Activated CD4-positive, alpha-beta T cell treated with anti-CD3 and anti-CD28 coated beads, Interleukin-2, Interleukin-4, amounts not matched to agents 100 ng/mL and 50 ng/mL, durations not matched to agents 16 hours and 8 hours (primary cell): Measurements from ENCODE around the gene ITGA2.
A peak's percentile ranks its signal among the peaks of the same experiment; 100 is the strongest.

Experiments
- DNase-seq: peaks from one replicate; pipeline ENCODE4 v3.0.0-alpha.2; 2020; ENCODE audit warnings: low spot score

Gene ITGA2

DNA sequence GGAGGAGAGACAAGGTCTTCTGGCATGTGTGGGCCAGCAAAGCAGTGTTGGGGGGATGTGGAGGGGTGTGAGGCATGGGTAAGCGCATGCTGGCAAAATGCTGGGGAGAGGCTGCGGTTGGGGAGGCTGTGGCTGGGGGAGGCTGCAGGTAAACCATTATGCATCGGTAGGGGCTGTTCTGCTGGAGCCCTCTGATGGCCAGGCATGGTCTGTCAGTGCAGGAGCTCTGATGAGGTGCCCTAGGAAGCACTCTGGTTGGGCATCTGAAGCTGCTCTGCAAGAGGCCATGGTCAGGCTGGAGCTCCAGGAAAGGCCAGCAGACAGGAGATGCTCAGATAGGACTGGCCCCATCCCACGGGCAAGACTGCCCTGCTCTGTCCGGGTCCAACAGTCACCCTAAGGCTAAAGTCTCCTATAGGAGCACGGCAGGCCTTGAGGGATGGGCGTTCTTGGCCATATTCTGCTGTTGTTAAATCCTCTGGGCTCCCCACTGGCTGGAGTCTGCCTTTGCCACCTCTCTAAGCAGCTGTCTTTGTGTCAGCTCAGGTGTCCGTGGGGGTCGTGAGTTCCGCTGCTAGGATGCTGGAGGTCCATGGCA, 28.7 kb downstream of the ITGA2 start:
- no peak for DNase-seq

DNA sequence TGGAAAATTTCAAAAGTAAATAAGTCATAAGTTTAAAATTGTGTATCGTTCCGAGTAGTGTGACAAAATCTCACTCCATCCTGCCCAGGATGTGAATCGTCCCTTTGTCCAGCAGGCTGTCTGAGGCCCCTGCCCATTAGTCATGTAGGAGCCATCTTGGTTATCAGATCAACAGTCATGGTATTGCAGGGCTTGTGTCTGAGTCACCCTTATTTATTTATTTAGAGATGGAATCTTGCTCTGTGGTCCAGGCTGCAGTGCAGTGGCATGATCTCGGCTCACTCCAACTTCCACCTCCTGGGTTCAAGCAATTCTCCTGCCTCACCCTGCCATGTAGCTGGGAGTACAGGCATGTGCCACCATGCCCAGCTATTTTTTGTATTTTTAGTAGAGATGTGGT, 30.2 kb downstream of the ITGA2 start:
- DNase-seq: no peak

DNA sequence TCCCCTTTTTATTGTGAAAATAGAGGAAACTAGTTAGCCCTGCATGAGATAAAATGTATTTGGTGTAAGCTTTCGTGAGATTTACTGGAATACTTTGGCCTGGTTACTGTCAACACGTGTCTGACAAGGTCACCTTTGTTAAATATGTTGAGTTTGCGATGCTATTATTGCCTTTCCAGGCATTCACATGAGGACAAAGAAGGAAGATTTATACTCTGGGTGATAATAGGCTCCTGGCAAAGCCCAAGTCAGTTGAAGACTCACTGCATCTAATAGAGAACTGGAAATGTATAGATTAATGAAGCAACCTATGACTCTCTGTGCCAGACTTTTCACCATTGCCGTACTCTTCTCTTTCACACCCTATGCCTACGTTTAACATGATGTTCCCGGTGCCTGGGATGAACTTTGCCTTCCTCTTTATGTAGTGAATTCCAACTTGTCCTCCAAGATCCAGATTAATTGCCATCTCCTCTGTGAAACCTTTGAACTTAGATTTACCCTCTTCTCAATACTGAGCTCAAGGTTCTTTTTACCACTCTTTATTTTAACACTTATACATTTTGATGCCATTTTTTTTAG, 33.9 kb downstream of the ITGA2 start:
- no peak for DNase-seq

DNA sequence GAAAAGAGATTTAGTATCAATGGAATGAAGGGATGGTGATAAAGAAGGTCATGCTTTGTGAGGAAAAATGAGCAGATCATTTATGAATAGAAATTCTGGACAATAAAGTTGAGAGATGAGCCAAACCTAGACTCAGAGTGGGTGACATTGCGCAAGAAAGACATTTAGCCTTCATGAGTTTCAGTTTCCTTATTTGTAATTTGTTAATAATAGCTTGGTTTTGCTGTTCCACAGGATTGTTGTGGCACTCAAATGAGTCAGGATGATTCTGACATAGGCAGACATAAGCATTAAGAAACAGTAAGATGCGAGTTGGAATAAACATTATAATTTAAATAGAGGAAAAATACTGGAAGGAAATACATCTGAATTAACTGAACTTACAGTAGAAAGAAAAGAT, 34.8 kb downstream of the ITGA2 start:
- peak; percentile 75 for DNase-seq

DNA sequence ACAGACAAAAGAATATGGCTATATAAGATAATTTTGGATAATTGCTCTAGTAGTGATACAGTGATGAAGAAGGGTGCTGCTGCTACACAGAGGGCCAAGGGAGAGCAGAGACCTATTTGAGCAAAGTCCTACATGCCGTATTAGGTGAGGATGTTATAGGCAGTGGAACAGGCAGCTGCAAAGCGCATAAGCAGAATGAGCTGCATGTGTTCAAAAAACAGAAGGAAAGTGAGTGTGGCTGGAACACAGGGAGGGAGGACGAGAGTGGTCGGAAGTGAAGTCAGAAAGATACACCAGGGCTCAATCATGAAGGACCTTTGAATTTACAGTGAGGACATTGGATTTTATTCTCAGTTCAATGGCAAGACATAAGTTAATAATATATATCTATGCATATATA, 35.4 kb downstream of the ITGA2 start:
- DNase-seq: no peak

DNA sequence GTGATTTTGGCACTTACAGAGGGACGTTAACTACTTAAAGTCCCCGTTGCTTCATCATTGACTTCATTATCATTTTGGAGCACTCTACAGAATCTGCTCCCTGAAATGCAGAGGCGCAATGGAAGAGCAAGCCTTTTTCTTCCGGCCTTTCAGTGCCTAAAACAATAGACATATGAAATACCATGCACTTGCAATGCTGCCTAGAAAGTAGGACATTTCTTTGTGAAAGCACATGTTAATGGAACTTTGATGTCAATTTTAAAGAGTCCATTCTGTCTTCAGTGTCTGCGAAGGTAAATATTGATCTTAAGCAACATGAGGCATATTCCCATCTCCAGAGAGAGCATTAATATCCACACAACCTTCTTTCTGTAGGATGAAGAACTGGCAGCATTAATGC, 36.3 kb downstream of the ITGA2 start:
- no peak for DNase-seq

DNA sequence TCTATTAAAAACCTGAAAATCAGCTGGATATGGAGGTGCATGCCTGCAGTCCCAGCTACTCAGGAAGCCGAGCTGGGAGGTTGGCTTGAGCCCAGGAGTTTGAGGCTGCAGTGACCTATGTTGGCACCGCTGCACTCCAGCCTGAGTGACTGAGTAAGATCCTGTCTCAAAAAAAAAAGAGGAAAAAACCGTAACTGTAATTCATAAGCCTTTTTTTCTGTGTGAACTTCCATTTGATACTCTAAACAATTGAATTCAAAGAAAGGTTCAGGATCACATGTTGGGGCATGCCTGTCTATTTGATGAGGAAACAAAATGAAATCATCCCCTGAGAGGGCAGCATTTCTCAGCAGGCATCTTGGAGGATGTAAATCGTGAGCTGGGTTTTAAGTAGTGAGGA, 38.8 kb downstream of the ITGA2 start:
- DNase-seq: no peak

DNA sequence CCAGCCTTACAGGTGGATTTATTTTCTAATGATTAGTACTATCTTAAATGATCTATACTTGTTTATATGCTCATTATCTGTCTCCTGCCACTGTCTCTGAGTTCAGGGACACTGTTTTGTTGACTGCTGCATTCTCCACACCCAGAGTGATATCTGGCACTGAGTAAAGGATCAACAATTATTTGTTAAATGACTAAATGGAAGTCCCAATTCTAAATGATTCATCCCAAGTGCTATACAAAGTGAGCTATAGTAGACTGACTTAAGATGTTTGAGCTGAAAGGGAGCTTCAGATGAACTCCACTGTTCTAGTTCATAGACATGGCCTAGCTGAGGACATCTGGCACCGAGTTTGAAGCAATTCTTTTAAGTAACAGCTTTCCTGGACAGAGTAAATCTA, 40.5 kb downstream of the ITGA2 start:
- DNase-seq: no peak

DNA sequence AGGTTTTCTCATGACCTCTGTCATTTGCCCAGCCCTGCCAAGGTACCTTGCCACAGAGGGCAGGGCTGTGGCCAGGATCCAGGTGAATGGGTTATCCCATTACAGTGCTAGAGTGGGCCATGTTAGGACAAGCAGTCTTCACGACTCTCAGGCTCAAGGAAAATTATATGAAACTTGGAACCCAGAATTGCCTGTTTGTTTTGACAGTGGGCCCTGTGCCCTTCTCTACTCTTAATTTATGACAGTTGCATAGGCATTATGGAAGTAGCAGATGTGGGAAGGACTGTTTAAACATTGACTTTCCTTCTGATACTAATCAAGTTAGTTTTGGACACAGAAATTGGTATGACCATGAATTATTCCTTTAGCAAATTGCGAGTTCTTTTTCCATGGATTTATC, 41.7 kb downstream of the ITGA2 start:
- DNase-seq: no peak

DNA sequence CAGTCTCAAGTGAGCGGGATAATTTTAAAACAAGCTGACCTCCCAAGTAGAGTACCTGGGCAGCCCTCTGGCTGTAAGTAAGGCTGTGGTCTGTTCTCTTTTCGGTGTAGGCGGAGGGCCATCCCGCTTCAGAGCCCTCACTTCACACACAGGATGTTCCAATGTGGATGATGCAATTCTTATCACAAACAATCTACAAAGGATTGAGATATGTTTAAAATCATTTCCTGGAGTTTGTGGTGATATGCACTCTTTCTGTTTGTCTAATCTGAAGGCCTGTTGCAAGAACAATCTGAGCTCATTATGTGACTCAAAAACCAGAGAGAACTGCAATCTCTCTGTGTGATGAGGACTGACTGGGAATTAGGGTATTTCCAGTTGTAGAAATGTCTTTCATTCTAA, 42.5 kb downstream of the ITGA2 start:
- DNase-seq: peak; percentile 82

DNA sequence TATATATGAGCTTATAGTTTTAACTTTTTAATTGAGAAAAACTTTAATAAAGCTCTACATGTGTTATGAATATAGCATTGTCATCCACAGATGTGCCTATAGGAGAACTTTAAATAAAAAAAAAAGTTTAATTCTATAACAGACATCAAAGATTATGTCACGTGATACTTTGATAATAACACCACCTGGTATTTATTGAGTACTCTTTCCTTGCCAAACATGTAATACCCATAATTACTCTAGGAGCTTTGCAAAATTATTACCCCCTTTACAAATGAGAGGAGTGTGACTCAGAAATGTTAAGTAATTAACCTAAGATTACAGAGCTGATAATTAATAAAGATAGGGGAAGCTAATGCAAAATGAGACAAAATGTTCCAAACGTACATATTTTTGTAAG, 43.0 kb downstream of the ITGA2 start:
- DNase-seq: no peak

DNA sequence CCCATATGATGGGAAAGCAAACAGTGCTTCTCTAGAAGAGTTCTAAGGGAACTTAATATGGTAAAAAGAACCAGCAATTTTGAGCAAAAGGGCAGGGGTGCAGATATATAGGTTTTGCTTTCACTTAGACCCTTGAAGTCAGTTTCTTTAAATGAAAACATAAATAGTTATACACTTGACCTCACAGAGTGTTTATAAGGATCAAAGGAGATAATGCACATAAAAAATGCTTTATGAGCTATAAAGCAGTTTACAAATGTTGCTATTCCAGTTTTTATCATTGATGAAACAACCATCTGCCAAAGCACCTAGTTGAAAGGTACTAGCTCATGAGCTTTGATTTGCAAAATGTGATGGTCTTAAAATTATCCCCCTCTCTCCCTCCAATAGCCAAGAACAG, 45.7 kb downstream of the ITGA2 start:
- no peak for DNase-seq

DNA sequence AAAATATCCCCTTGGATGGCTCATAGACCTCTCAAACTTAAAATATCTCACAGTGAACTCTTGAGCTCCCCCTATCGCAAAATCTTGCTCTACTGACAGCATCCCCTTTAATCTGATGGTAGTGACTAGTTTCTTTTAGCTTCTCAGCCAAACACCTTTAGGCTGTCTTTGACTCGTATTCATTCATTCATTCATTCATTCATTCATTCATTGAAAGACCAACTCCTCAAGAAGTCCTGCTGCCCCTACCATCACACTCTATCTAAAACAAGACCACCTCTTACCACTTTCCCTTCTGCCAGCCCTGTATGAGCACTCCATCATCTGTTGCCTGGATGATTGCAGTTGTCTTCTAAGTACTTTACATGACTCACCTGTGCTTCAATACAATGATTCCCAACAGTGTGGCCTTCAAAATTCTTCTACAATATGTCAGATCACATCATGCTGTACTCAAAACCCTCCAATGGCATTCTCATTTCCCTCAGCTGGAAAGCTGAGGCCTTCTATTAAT, 46.8 kb downstream of the ITGA2 start:
- peak; percentile 29 for DNase-seq

DNA sequence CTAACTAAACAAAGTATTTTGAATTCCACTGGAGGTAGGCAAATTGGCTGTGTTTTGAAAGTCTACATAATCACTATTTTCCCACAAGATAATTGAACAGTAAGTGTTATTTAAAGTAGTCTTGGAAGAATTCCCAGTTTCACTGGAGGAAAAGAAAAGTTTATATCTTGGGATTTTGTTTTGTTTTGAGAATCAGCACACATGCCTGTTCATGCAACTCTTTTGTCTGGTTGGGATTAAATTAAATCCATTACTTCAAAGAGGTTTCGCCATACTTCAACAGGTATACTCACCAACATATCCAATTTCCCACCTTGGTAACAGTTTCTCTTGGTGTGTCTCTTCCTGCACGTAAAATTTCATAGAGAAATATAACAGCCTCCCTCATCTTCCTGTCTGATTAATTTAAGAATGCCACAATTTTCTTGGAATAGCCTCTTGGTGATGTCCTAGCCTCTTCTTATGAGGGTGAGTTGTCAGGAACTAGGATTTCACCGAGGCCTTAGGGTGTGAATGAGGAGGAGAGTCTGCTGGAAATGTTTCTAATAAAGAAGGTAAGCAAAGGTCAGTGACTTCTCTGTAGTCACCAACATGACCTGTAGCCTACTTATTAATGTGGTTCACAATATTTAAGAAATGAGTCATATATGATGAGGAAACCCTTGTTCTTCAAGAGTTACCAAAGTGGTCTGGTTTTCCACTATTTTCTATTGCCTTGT, 48.1 kb downstream of the ITGA2 start:
- no peak for DNase-seq

DNA sequence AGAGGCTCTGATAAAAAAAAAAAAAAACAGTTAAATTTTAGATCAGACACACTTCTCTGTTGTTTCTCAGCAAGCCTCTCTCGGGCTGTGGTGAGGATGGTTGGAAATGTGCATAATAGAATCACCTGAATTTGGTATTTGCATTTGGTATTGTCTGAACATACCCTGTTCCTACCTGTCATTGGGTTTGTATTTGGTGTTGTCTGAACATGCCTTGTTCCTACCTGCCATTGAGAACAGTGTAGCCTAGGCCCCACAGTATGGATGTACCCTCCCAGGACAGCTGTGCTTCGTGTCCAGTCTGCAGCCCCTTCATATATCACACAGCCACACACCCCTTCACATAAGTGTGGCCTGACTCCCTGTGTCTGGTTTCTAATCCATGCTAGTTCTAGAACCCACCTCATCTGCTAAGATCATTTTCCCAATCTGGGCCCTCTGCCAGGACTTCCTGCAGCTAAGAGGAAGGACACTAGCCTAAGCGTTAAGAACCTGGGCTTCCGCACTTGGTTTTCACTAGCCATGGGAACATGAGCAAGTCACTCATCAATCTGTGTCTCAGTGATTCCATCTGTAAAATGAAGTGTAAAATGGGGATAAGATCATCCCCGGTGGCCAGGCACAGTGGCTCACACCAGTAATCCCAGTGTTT, 49.2 kb downstream of the ITGA2 start:
- no peak for DNase-seq

DNA sequence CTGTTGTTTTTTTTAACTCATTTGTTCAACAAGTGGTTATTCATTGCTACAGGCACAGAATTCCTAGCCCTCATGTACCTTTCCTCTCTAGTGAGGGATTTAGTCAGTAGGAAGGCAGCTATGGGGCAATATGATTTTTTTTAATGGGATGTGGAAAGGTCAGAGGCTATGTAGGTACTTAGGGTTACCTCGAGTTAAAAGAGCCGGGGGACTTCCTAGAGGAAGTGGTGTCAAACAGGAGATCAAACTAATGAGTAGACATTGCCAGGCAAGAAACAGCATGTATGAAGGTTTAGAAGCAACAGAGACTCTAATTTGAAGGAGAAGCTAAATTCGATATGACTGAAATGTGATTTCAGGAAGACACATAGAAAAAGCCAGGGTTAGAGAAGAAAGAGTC, 50.7 kb downstream of the ITGA2 start:
- DNase-seq: no peak

DNA sequence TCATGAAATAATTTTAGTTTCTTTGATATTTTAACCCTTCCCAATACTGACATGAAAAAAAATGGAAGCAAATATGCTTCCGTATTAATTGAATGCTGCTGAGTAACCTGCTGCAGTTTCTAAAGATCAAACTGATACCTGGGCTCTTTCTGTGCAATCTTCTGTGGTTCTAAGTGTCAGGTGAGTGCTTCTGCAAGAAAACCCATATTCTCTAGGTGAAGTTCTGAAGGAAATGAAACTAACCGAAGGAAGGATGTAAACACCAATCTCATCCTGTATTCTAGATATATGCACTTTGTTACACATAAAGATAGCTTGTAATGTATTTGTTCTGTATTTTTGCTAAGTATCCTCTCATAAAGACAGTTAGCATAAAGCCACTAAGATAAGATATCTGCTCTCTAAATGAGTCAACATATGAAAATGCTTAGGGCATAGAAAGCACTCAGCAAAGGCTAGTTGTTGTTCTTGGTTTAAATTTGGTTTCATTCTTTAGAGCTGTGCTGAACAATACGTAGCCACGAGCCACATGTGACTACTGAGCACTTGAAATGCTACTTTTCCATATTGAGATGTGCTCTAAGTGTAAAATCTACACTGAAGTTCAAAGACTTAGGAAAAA, 52.0 kb downstream of the ITGA2 start:
- peak; percentile 78 for DNase-seq

DNA sequence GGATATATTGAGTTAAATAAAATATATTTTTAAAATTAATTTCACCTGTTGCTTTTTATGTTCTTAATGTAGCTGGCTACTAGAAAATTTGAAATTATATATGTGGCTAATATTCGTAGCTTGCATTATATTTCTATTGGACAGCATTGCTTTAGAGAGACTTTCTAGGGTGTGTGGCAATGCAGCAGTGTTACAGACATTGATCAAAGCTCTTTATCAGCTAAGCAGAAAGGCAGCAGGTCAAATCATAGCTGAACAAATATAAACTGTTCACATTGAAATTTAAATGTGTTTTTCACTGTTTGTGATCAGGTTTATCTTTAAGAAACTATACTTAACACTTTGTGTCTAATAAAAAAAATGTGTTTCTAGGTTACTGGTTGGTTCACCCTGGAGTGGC, 52.6 kb downstream of the ITGA2 start:
- no peak for DNase-seq

DNA sequence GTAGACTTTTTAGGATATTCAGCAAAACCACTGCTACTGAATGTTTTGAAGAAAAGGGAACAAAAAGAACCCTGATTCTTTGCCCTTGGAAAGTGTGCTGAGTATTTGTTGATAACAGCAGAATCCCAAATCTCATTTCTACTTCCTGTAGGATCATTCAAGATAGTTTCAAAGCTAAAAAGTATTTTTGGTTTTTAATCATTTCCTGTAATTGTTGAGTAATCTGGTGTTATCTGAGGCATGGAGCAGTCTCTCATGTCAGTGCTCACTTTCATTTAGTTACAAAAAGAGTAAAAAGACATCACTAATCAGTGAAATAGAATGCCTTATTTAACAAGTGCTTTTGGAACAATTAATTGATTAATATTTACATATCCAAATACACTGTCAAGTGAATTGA, 56.1 kb downstream of the ITGA2 start:
- peak; percentile 26 for DNase-seq

DNA sequence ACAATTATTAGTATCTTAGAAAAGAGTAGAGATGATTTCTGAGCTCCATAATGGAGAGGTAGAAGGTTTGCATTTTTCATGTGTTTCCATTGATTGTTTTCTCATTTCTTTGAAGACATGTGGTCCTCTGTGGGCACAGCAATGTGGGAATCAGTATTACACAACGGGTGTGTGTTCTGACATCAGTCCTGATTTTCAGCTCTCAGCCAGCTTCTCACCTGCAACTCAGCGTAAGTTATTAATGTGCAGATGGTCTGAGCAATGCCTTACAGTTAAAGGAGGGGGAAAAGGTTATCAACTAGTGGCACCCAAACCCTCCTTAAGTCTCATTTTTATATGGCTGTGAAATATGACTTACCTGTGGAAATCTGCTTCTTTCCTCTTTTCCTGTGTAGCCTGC, 59.1 kb downstream of the ITGA2 start:
- no peak for DNase-seq

DNA sequence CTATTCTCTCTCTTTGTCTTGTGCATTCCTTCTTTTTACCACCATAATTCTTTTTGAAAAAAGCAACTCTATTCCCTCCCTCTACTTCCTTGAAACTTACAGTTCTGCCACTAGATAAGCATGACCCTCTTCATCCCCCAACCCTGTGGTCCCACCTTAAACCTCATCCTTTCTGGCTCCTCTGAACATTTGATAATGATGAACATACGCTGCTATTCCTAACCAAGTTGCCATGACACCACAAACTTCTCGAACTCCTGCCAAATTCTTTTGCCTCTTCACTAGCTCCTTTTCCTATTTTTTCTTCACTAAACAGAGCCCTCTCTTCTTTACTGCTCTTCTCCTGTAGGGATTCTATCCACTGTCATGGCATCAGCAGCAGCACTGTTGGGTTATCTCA, 63.3 kb downstream of the ITGA2 start:
- no peak for DNase-seq

DNA sequence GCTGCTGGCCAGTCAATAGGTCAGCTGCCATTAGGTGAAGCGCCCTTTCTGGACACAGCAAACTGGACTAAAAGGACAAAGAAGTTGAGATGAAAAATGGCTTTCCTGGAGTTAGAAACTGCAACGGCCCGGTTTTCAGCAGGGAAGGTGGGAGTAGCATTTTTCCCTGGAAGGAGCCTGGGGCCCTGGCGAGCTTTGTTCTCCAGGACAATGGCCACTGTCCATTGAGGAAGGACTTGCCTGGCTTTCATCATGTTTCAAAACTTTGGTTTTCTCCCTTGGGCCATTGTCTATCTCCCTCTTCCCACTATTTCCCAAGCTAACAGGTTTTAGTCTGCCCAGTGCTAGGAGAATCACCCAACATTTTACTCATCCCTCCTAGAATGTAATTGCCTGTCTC, 64.2 kb downstream of the ITGA2 start:
- DNase-seq: no peak

DNA sequence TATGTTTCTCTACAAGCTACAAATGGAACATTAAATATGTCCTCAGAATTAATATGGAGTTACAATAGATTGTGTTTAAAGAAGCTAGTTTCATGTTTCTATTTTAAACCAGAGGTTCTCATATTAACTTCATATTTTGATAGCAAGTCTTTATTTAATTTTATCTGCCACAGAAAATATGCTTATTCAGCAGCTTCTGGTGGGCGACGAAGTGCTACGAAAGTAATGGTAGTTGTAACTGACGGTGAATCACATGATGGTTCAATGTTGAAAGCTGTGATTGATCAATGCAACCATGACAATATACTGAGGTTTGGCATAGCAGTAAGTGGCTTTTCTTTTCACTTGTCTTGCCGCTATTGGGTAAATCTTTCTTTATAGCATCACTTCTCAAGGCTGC, 66.2 kb downstream of the ITGA2 start:
- DNase-seq: no peak
